Head of caudate nucleus (tissue), 42 donors: ENCODE data around the gene HERC6.
"Not testable (repeated sequence)": the region's sequence is repeated elsewhere in the genome, so short reads cannot be mapped to it uniquely, and the experiment has no call there.

Experiments
- DNase-seq, 42 donors: peaks; one replicate each; pipeline versions ENCODE4 v3.0.0 to v3.0.0-alpha.2; 2020 to 2021; ENCODE audit warnings: mixed read lengths in 7 of 42
- intact Hi-C: fragments of 100-400 bp; cut with DNase I; formaldehyde crosslinking; loops from one replicate; pipeline ENCODE4 v1.15.0; 2022

Gene HERC6

DNA sequence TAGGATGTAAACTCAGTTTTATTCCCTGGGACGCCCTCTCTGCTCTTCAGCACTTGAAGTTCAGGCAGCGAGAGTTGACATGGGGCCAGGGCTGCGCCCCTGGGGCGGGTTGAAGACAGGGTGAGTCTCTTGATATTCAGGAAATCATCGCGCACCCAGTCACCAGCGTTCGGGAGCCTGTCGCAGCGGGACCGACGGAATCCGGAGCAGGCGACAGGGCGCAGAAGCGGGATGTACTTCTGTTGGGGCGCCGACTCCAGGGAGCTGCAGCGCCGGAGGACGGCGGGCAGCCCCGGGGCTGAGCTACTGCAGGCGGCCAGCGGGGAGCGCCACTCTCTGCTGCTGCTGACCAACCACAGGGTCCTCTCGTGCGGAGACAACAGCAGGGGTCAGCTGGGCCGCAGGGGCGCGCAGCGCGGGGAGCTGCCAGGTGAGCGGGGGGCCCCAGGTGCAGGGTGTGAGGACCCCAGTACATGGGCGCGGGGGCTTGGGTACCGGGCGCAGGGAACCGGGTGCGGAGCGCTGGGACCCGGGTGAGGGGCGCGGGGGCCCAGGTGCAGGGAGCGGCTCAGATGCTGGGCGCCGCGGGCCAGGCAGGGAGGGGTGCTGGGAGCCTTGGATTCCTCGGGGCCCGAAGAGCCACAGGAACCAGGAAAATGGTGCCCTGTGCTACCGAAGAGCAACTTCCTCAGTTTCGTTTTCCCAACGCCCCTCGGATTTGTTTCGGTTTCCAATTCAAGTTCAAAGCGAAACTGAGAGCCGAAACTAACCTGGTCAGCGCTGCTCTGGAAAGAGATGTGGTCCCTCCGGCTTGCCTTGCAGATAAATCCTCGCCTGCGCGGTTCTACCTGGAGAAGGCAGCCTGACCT, at the start of gene HERC6:
Gene HERC6, plus strand, starts transcription at position 162 of the 869 bp plus-strand sequence. Its CDS starts 70 bp downstream, at position 232.
- peak; percentile 49 to 89 (median 77) for DNase-seq
- intact Hi-C loops: loop anchor here (2.0 to 5.0 kb wide), 3 partner anchors 78 to 140 kb away; partner anchors contain the start of genes HERC5 and PPM1K

DNA sequence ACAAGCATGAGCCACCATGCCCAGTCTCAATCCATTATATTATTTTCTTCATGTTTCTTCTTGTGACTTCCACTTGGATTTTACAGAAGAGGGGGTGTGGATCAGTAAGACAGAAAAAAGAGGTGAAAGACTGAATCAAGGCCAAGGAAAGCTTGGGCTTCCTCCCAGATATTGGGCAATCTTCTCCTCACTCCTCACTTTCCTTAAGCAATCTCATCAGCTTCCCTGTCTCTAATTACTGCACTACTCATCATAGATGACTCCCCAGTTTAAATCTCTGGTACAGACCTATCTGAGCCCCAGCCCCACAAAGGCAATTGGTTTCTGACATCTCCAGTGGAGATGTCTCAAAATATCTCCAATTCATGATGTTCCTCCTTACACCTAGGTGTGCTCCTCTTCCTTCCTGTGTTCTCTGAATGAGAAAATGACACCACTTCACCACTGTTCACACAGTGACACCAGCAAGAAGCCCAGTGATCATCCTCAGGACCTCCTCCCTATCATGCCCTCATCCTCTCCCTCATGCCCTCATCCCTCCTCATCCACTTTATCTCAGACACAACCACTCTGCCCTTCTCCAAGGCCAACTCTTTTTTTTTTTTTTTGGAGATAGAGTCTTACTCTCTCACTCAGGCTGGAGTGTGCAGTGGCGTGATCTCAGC, 44.8 kb upstream of the HERC6 start:
- intact Hi-C loops: no loop called here
- no peak for DNase-seq

DNA sequence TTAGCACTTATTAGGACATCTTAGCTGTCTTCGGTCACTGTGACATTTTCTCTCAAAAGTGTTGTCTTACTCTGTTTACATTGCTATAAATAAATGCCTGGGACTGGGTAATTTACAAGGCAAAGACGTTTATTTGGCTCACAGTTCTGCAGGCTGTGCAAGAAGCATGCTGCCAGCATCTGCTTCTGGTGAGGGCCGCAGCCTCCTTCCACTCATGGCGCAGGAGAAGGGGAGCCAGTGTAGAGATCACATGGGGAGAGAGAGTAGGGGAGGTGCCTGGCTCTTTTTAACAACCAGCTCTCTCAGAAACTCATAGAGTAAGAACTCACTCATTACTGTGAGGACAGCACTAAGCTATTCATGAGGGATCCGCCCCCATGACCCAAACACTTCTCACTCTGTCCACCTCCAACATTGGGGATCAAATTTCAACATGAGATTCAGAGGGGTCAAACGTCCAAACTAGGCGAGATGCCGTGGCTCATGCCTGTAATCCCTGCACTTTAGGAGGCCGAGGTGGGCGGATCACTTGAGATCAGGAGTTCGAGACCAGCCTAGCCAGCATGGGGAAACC, 43.5 kb upstream of the HERC6 start:
- intact Hi-C loops: no loop called here
- DNase-seq: no peak

DNA sequence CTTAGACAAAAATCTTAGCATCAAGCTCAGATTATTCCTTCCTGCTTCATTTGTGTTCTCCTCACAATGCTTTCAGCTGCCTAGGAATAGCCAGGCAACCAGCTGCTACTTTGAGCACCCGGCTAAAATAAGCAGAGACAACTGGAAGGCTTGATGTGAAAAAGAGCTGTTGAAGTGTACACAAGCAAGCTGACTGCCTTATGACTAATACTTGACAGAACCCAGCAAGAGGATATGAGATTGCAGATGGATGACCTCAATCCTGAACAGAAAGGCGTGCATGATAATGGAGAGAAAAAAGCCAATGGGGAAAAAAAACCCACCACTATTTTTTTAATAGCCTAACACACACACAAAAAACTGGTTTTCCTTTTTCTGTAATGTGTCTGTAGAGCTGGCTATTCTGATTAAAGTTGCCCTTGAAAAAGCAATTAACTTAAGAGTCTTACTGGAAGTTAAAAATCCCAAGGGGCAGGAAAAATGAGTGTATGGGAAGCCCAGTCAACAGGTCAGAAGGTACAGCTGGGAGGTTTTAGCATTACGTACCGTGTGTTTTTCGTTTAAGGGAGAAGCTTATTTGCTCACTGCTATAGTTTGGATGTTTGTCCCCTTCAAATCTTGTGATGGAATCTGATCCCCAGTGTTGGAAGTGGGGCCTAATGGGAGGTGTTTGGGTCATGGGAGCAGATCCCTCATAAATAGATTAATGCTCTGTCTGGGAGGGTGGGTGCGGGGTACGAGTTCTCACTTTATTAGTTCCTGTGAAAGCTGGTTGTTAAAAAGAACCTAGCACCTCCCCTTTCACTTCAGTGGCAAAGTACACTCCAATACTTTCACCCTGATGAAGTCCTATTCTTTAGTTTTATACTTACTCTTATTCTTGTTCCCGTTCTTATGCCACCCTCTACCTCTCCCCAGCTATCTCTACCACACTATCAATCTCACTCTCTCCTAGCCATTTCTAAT, 37.1 kb upstream of the HERC6 start:
- DNase-seq: peak in 7 of 42 donors; percentile 2 to 42 (median 11)
- intact Hi-C loops: no loop called here

DNA sequence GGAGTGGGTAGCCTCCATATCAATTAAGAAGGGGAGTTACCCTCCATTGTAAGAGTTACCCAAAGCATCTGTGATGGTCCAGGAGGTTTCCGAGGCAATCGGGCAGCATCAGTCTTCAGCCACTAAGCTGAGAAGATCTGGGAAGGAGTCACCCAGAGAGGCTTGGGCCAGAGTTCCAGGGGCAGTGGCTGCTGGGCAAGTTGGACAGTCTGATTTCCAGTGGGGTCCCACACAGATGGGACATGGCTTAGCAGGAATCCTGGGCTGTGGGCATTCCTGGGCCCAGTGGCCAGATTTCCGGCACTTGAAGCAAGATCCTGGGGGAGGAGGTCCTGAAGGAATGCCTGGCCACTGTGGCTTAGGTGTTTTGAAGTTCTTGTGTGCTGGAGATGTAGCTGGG, 31.8 kb upstream of the HERC6 start:
- intact Hi-C loops, DNase-seq: not testable (repeated sequence)

DNA sequence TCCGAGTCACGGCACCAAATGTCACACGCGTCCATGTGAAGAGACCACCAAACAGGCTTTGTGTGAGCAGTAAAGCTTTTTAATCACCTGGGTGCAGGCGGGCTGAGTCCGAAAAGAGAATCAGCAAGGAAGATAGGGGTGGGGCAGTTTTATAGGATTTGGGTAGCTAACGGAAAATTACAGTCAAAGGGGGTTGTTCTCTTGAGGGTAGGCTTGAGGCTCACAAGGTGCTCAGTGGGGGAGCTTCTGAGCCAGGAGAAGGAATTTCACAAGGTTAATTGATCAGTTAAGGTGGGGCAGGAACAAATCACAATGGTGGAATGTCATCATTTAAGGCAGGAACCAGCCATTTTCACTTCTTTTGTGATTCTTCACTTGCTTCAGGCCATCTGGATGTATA, 29.9 kb upstream of the HERC6 start:
- DNase-seq, intact Hi-C loops: not testable (repeated sequence)

DNA sequence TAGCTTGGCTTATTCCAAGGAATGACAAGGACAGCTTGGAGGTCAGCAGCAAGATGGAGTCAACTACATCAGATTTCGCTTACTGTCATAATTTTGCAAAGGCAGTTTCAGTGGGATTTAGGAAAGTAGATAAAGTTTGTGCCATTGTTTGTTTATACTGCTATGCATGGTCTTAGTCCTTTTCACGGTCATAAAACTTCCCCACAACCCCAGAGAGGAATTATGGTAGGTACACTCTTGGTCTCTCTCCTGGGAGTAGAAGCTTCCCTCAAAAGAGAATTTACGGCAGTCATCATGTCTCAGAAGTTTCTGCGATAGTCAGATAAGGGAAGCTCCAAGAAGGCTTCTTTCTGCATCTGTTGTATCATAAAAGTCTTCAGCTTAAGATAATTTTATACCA, 27.9 kb upstream of the HERC6 start:
- DNase-seq: no peak
- intact Hi-C loops: no loop called here

DNA sequence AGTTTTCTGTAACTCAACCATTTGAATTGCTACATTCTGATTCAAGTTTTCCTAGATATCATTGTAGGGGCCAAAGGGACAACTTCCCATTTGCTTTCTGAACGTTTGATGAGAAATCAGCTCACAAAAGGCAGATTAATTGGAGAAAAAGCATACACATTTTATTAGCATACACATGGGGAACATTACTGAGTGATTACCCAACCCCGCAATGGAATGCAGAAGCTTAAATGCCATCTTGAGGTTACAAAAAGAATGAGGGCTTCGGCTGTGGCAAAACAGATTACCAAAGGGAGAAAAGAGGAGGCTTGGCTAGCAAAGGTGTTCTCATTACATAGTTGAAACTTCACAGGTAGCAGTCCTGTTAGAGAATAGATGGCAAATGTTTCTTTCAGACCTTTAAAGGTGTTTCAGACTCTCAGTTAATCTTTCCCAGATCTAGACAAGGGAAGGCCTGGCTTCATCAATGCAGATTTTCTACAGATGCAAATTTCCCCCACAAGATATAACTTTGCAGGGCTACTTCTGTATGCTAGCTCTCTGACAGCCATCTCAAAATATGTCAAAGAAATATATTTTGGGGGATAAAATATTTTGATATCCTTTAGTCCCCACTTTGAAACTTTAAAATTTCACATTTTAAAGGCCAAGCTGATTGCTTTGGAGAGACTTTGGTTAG, 26.5 kb upstream of the HERC6 start:
- no peak for DNase-seq
- intact Hi-C loops: no loop called here

DNA sequence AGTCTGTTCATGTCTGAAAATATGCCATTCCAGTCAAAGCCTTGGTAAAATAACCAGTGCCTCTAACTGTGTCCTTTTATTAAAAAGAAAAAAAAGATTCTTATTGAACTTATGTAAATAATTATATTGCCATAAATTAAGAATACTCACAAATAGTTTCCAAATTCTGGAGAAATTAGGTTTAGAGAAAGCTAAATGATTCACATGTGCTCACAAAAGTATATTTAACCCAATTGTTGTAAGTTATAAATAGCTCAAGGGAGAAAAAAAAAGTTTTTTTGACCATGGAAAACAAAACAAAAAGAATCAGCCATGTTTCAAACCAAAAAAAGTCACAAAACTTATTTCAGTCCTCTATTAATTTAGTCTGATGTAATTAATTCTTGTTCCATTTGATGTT, 25.3 kb upstream of the HERC6 start:
- no peak for DNase-seq
- intact Hi-C loops: no loop called here

DNA sequence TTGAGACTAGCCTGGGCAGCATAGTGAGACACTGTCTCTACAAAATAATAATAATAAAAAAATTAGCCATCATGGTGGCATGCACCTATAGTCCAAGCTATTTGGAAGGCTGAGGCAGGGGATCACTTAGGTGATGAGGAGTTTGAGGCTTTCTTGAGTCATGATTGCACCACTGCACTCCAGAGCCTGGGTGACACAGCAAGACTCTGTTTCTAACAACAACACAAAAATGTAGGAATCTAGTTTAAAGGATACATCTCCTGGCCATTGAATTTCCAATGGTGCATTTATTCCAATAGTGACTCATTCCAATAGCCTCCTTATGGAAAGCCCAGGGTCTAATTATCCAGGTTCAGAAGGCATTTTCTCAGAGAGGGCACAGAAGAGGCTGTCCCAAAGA, 21.9 kb upstream of the HERC6 start:
- no peak for DNase-seq
- intact Hi-C loops: no loop called here

DNA sequence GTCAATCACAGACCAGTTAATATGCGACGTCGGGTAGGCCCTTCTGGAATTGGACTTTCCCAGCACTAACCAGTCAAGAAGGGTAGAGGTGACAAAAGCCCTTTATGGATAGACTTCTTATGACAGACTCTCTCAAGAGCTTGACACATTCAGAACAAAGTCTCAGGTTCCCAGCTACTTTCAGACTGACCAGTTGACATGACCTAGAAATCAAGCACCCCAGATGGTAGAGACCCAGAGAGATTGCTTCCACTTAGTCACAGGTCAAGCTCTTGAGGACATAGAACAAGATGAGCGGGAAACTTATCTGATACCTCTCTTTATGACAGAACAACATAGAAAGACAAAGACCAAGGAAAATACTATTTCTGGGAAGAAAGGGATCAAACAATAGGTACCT, 21.4 kb upstream of the HERC6 start:
- no peak for DNase-seq
- intact Hi-C loops: no loop called here

DNA sequence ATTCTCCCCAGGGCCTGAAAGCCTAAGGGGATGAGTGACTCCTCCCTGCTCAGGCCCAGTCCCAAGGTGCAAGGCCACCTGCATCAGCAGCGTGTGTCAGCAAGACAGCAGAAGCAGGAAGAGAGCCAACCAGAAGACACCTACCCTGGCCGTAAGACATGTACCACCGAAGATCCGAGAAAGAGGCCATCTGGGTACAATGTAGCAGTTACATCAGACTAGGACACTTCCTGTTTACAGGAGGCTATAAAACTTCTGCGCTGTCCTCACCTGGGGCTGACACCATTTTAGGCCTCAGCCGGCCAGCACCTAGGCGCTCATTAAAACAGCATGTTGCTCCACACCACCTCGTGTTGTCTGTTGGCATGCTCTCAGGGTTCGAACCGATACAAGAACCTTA, 19.1 kb upstream of the HERC6 start:
- no peak for DNase-seq
- intact Hi-C loops: no loop called here

DNA sequence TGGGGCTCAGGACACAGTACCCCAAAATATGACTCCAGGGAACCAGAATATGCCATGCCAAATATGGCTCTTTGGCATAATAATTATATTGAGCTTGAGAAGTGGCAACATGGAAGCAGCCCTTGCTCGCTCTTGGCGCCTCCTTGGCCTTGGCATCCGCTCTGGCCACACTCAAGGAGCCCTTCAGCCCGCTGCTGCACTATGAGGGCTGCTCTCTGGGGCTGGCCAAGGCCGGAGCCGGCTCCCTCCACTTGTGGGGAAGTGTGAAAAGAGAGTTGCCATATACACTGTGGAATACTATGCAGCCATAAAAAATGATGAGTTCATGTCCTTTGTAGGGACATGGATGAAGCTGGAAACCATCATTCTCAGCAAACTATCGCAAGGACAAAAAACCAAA, 18.4 kb upstream of the HERC6 start:
- intact Hi-C loops: no loop called here
- DNase-seq: no peak

DNA sequence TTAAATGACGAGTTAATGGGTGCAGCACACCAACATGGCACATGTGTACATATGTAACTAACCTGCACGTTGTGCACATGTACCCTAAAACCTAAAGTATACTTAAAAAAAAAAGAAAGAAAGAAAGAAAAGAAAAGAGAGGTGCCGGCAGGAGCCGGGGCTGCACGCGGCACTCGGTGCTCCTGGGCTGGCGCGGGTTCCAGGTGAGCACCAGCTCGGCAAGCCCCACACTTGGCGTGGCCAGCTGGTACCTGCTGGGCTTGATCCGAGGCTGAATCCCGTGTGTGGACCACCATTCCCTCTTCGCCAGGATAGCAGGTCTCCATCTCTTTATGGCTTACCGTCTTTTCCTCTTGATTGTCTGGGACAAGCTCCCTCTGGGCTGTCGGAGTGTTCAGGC, 17.9 kb upstream of the HERC6 start:
- no peak for DNase-seq
- intact Hi-C loops: no loop called here

DNA sequence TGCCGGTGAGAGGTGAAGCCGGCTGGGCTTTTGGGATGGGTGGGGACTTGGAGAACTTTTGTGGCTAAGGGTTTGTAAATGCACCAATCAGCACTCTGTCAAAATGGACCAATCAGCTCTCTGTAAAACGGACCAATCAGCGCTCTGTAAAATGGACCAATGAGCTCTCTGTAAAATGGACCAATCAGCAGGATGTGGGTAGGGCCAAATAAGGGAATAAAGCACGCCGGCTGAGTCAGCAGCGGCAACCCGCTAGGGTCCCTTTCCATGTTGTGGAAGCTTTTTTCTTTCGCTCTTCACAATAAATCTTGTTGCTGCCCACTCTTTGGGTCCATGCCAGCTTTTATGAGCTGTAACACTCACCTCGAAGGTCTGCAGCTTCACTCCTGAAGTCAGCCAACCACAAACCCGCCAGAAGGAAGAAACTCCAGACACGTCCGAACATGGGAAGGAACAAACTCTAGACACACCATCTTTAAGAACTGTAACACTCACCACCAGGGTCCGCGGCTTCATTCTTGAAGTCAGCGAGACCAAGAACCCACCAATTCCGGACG, 17.4 kb upstream of the HERC6 start:
- intact Hi-C loops, DNase-seq: not testable (repeated sequence)

DNA sequence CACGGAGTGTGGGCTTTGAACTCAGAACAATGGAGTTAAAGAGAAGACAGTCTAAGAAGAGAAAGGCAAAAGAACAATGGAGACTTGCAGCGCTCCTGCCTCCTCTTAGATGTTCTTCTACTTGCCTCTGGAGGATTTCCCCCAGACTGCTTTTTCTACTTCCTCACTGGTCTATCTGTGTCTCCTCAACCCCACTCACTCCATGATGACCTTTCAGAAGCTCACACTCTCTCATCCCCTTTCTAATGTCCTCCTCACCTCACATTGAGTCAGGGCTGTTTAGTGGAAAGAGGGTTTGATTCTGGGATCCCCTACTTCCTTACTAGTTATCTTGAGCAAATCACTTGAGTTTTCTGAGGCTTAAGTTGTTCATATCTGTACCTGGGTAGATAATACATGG, 12.2 kb upstream of the HERC6 start:
- intact Hi-C loops: loop anchor here (5.0 kb wide), 1 partner anchor 134 kb away; no protein-coding TSS in a partner anchor
- DNase-seq: no peak

DNA sequence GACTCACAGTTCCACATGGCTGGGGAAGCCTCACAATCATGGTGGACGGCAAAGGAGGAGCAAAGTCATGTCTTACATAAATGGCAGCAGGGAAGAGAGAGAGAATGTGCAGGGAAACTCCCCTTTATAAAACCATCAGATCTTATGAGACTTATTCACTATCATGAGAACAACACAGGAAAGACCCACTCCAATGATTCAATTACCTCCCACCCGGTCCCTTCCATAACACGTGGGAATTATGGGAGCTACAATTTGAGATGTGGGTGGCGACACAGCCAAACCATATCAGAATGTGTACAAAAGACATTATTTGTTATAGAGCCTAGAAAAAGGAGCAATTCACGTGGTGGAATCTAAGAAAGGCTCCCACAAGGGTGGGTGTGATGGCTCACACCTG, 10.8 kb upstream of the HERC6 start:
- DNase-seq: no peak
- intact Hi-C loops: loop anchor here (5.0 kb wide), 1 partner anchor 136 kb away; no protein-coding TSS in a partner anchor
